ENCODE data around the gene PHKA2.

- TF ChIP-seq CTCF (IDR thresholded peaks at IDR 0.05), result no peak
- TF ChIP-seq POLR2A (IDR thresholded peaks at IDR 0.05), result no peak
These were observed 34.5 kb downstream of the PHKA2 start for GRCh38 chrX:18949291-18949943.

Measured in uterus (tissue), 2 donors.